GM23248 (cell line): Measurements from ENCODE around the gene EVC.

ENCODE experiments used
- EZH2 ChIP-seq: fragments of 200-600 bp; sonication (generic); IDR thresholded peaks from 2 replicates; pipeline ENCODE4 v1.6.1; 2018; ENCODE audit warnings: antibody characterized with exemption, mild to moderate bottlenecking; ENCODE audit not compliant: insufficient read depth, poor library complexity, severe bottlenecking
- EZH2phosphoT487 ChIP-seq: fragments of 200-600 bp; sonication (generic); IDR thresholded peaks from 2 replicates; pipeline ENCODE4 v1.6.1; 2018; ENCODE audit warnings: antibody characterized with exemption, moderate library complexity, mild to moderate bottlenecking, low read depth; ENCODE audit not compliant: insufficient read depth

GRCh38 chr4:5742388-5742787 lies 31.4 kb downstream of the EVC start:
- no peak for TF ChIP-seq EZH2
- no peak for TF ChIP-seq EZH2phosphoT487
